GM18858 (cell line): Measurements from ENCODE around the gene PSMA4.
"Not testable (repeated sequence)": the region's sequence is repeated elsewhere in the genome, so short reads cannot be mapped to it uniquely, and the experiment has no call there.

Source experiments
- ATAC-seq: cut with Tn5 transposase; IDR thresholded peaks from one replicate; pipeline ENCODE4 v1.9.1; 2021; ENCODE audit not compliant: unreplicated experiment

The PSMA4 gene

DNA sequence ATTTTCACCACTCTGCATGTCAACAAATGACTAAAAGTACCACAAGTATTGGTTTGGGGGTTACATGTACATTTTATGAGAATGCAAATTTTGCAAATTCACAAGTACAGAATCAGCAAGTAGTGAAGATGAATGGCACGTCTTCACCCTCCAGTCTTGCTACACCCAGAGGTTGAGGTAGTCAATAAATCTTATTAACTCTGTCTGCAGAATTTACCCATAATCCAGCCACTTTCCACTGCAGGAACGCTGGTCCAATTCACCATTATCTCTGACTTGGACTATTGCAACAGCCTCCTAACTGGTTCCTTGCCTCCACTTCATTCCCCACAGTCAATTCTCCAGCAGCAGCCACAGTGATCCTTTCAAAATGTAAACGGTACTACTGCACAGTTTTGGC lies 10.6 kb downstream of the PSMA4 start:
- ATAC-seq, result no peak

DNA sequence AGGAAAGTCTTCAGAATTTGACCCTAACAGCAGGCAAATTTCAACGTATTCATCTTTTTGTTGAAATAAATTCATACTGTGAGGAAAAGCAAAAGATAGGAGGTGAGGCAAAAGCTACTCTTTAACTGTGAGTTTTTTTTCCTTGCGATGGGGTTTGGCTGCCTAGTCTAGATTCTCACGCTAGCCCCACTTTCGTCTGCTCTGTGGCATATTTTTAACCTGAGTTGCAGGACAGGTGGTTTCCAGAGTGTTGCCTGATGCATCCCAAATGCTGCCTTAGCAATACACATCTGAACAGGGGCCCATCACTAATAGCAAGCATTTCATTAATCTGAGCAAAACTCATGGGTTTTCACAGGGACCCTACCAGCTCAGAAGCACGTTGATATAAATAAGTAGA lies 11.7 kb downstream of the PSMA4 start:
- no peak for ATAC-seq

DNA sequence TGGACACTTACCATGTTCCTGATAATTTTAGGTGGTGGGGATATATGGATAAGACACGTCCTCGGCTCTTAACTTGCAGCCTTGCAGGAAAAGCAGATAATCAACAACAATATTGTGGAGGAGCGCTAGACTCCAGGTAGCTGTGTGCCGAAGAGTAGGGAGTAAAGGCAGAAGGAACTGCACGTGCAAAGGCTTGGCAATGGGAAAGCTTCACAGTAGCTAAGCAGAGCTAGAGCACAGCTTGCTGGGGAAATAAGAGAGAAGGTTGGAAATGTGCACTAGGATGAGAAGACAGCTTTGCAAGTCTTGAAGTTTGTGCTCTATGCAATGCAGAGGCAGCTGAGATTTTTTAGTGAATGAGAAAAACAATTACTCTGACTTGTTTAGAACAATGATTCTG lies 12.4 kb downstream of the PSMA4 start:
- no peak for ATAC-seq

DNA sequence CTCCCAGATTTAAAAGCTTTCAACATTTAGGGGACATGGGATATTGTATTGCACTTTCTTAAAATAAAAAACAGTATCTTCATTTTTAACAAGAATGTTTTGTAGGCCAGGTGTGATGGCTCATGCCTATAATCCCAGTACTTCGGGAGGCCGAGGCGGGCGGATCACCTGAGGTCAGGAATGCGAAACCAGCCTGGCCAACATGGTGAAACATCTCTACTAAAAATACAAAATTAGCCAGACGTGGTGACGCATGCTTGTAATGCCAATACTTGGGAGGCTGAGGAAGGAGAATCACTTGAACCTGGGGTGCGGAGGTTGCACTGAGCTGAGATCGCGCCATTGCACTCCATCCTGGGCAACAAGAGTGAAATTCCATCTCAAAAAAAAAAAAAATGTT lies 20.0 kb downstream of the PSMA4 start:
- ATAC-seq, result not testable (repeated sequence)

DNA sequence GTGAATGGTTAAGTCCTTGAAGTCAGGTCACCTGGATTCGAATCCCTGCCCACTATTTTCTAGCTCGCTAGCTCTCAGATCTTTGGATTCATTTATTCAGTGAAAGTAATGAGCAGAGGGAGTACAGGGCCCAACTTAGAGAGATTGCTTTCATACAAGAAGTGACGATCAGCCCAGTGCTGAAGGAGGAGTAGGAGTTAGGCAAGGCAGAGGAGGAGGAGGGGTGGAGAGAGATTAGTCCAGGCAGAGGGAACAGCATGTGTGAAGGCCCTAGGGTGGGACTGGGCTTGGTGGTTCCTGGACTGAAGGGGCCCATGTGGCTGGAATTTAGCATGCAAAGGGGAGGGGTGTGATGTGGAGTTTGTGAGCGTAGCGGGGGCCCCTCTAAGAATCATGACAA lies 21.2 kb downstream of the PSMA4 start:
- no peak for ATAC-seq

DNA sequence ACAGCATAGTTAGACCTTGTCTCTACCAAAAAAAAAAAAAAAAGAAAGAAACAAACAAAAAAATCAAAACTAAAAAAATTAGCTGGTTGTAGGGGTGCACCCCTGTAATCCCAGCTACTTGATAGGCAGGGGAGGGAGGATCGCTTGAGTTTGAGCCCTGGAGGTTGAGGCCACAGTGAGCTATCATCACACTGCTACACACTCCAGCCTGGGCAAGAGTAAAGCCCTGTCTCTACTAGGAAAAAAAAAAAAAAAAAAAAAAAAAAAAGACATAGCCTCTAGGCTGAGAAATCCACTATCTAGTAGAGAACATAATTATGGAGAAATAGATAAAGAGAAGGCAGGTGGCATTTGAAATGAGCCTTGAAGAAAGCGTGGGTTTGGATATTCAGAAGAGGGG lies 22.8 kb downstream of the PSMA4 start:
- ATAC-seq, result no peak

DNA sequence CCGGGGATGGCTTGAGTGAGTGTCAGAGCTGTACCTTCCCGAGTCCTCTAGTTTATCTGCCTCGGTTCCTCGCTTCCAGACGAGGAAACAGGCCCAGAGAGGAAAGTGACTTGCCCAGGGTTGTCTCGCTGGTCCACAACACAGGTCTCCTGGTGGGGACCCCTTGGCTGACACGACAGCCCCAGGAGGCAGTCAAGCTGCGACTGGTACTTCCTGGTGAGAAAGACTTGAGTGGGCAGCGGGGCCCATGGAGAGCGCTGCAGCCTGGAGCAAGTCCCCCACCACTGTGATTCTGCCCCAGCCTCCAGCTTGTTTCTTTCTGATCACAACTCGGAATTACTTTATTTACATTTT lies 24.5 kb downstream of the PSMA4 start:
- no peak for ATAC-seq

DNA sequence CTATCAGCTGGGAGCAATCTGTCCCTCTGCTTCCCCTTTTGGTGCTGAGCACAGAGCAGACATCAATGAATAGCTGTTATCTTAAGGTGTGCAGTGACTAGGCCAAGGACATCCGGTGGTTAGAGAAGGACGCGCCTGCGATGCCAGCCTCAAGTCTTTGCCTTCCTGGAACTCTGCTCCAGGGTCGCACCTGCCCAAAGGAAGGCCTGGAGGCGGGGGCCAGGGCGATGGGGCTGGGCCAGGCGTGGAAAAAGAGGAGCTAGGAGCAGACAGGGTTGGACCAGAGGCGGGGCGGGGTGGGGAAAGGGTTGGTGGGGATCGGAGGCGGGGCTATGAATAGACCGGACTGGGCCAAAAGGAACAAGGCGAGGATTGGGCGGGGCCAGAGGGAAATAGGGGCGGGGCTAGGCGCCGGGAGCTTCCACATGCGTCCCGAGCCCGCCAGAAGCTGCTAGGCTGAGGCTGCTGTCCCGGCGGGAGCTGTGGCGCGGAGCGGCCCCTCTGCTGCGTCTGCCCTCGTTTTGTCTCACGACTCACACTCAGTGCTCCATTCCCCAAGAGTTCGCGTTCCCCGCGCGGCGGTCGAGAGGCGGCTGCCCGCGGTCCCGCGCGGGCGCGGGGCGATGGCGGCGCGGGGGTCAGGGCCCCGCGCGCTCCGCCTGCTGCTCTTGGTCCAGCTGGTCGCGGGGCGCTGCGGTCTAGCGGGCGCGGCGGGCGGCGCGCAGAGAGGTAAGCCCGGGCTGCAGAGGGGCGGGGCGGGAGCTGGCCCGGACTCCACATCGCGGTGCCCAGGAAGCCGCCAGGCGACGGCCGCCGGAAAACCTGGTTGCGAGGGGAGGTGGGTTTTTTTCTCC lies 25.1 kb downstream of the PSMA4 start, which contains the start of gene CHRNA5:
Gene CHRNA5, plus strand, starts transcription at position 424 of the 854 bp plus-strand sequence. Its CDS starts 200 bp downstream, at position 624.
- ATAC-seq, result no peak

DNA sequence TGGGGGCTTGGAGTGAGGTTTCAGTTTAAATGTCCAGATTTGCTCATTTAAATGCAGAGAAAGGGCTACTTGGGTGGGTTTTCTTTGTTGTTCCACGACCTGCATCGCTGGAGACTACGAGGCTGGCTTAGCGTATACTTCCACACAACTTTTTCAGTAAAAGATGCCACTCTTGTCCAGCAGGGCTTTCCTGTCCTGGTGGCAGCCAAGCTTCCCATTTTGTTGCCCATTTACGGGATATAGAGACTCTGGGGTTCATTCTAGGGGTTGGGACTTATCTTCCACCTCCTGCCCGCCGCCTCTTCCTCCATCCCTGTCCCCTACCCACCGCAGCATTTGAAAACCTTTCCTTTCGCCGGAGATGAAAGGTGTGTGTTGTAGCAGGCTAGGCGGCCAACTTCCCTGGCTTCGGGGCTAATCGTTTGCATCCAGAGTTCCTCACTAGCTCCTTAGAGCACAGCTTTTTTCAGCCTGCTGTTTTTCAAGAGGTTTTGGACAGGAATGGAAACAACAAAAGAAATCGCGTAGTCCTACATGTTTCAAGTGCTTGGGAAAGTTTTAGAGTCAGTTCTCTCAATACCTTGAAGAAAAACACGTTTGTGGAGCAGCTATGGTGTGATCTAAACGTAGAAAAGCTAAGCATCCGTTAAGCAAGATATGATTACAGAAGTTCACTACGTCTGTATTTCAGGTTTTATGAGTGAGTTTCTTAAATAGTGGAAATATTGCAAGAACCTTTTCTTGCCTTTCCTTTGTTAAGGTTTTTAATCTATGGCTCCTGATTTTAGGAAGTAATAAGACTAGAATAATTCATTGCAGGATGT lies 25.9 kb downstream of the PSMA4 start:
- ATAC-seq, result no peak

DNA sequence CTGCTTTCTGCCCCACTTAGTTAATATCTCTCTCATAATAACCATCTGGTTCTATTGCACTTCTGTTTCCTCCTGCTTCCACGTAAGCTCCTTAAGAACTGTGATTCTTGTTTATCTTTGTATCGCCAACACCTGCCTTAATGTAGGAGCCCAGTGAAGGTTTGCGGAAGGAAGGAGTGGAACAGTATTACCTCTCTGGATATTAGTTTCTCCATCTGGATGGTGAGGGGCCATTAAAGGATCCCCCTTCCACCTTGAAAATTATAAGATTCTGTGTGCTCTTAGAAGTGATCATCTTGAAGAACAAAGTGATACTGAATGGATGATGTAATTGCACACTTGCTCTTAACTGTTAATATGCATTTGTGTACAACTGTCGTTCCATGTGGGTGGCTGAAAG lies 27.3 kb downstream of the PSMA4 start:
- ATAC-seq, result no peak

DNA sequence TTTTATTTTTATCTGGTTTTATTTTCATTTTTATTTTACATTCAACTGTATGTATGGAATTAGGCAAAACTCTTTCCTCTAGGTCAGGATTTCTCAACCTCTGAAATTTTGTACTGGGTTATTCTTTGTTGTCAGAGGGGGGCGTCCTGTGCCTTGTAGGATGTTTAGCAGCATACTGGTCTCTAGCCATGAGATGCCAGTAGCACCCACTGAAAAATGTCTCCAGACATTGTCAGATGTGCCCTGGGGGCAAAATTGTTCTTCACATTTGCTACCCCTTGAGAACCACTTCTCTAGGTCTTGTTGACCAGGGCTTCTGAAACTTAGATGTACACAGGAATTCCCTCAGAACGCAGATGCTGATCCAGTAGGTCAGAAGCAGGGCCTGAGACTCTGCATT lies 30.5 kb downstream of the PSMA4 start:
- no peak for ATAC-seq

DNA sequence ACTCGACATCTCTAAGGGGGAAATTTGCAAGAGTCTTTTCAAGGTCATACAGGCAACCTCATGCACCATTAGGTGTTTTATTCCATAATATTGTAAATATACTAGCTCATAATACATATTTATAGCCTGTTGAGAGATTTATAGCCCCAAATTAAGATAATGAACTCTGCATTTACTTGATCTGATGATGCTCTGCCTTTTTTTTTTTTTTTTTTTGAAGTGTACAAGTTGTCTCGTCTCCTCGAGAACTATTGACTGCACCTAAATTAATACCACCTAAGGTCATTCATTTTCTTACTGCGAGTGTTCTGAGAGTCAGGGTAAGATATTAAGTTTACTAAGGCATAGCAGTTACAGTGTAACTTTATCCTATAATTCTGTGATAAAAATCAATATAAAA lies 31.1 kb downstream of the PSMA4 start:
- no peak for ATAC-seq

DNA sequence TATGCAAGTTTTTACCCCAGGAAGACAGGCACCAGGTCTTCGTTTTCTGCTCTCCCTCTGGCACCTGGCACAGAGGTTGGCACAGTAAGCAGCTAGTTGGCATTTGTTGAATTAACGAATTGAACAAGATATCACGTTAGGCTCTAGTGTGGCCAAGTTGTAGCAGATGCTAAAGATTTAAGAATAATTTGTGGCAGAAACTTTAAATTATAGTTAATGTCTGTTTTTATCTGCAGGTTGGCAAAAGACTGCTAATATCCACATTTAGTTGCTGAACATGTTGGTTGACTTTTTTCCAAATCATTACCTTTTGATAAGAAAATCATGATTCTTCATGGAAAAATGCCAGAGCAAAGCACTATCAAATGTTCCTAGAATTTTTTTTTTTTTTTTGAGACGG lies 33.2 kb downstream of the PSMA4 start:
- no peak for ATAC-seq

DNA sequence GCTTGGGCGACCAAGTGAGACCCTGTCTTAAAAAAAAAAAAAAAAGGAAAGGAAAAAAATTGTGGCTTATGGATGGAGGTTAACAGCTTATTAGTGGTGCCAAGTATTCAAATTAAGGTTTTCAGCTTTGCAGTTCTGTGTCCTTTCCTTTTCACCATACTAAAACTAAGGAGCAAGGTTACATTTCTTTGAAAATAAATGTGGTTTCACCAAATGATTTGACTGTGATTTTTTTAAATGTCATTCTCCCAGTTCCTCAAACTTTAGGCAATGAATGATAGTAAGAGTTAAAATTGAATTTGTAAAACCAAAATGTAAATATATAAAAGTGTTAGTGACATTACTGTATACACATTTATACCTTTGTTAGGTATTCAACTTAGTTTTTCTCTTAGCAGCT lies 34.7 kb downstream of the PSMA4 start:
- ATAC-seq, result no peak

DNA sequence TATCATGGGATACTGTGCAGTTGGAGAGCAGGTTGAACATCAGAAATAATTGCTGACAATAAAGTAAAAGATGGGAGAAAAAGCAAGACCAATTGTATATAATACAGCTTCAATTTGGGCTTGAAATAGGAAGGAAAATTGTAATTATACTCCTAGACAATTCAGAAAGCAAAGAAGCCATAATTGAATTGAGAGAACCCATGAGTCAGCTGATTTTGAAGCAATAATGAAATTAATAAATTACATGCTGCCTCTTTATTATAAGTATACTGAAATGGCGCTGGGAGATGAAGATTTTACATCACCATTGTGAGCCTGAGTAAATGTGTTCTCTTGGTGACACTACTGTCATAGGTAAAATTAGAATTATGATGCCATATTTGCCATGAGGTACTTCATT lies 57.3 kb downstream of the PSMA4 start:
- ATAC-seq, result no peak

DNA sequence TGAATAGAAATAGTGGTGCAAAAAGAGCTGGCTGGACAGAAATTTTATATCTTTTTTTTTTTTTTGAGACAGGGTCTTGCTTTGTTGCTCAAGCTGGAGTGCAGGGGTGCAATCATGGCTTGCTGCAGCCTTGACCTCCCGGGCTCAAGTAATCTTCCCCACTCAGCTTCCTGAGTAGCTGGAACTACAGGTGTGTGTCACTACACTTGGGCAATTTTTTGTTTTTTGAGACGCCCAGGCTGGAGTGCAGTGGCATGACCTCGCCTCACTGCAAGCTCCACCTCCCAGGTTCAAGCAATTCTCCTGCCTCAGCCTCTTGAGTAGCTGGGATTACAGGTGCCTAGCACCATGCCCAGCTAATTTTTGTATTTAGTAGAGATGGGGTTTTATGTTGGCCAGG lies 58.1 kb downstream of the PSMA4 start:
- no peak for ATAC-seq

DNA sequence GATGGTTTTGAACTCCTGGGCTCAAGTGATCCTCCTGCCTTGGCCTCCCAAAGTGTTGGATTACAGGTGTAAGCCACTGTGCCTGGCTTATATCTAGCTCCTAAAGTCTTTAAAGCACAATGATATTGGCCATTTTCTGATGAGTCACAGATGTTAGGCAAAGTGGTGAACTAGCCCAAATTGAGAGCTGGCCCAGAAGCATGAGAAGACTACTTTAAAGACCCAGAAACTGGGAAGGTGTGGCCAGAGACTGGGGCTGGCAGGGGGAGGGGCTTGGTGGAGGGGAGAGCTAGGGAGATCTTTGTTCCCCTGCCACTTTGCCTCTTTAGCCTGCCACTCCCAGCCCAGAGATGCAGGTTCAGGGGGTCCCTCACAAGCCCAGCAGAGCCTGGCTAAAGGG lies 58.9 kb downstream of the PSMA4 start:
- ATAC-seq, result no peak
